SK-N-SH treated with all-trans-retinoic acid at 6 μM for 48 hours (cell line): ENCODE results near the gene ADAT3.

Experiments used
- ATAC-seq: fragments of 200-7000 bp; cut with Tn5 transposase; 3 replicates; pipeline ENCODE4 v1.9.1; 2020; ENCODE audit warnings: mild to moderate bottlenecking, moderate library complexity
- ESRRG ChIP-seq: fragments of 250-450 bp; sonication (Bioruptor Pico); IDR thresholded peaks from 2 replicates; pipeline ENCODE4 v1.6.1; 2021; ENCODE audit warnings: mild to moderate bottlenecking
- GLIS3 ChIP-seq: fragments of 250-450 bp; sonication (Bioruptor Pico); IDR thresholded peaks from 2 replicates; pipeline ENCODE4 v1.5.0; 2020; ENCODE audit warnings: mild to moderate bottlenecking, moderate library complexity
- ISL1 ChIP-seq: fragments of 250-450 bp; sonication (Bioruptor Pico); IDR thresholded peaks from 2 replicates; pipeline ENCODE4 v2.1.2; 2022; ENCODE audit warnings: mild to moderate bottlenecking, moderate library complexity
- OSR1 ChIP-seq: fragments of 250-450 bp; sonication (Bioruptor Pico); IDR thresholded peaks from 2 replicates; pipeline ENCODE4 v1.8.0; 2022; ENCODE audit warnings: moderate library complexity, mild to moderate bottlenecking, inconsistent platforms
- PPARA ChIP-seq: fragments of 250-450 bp; sonication (Bioruptor Pico); IDR thresholded peaks from 2 replicates; pipeline ENCODE4 v1.5.0; 2020; ENCODE audit warnings: mild to moderate bottlenecking, borderline replicate concordance
- RARB ChIP-seq: fragments of 250-450 bp; sonication (Bioruptor Pico); IDR thresholded peaks from 2 replicates; pipeline ENCODE4 v1.8.0; 2021; ENCODE audit warnings: mild to moderate bottlenecking, moderate library complexity
- SNAI2 ChIP-seq: fragments of 250-450 bp; sonication (Bioruptor Pico); IDR thresholded peaks from 2 replicates; pipeline ENCODE4 v1.5.0; 2020; ENCODE audit warnings: mild to moderate bottlenecking, moderate library complexity
- TCF4 ChIP-seq: fragments of 250-450 bp; sonication (Bioruptor Pico); IDR thresholded peaks from 2 replicates; pipeline ENCODE4 v1.8.0; 2021; ENCODE audit warnings: mild to moderate bottlenecking, moderate library complexity, borderline replicate concordance
- ZC3H10 ChIP-seq: fragments of 250-450 bp; sonication (Bioruptor Pico); IDR thresholded peaks from 2 replicates; pipeline ENCODE4 v1.5.1; 2021; ENCODE audit warnings: mild to moderate bottlenecking, moderate library complexity
- ZFP3 ChIP-seq: fragments of 250-450 bp; sonication (Bioruptor Pico); IDR thresholded peaks from 2 replicates; pipeline ENCODE4 v1.5.0; 2020; ENCODE audit warnings: mild to moderate bottlenecking, moderate library complexity
- ZFP30 ChIP-seq: fragments of 450-650 bp; formaldehyde crosslinking; IDR thresholded peaks from 2 replicates; pipeline ENCODE4 v1.5.0; 2022; ENCODE audit warnings: mild to moderate bottlenecking, moderate library complexity
- ZNF565 ChIP-seq: fragments of 450-650 bp; formaldehyde crosslinking; conservative IDR thresholded peaks from 2 replicates; pipeline ENCODE4 v1.5.0; 2020; ENCODE audit warnings: low read depth, mild to moderate bottlenecking, moderate library complexity
- ZNF70 ChIP-seq: fragments of 450-650 bp; formaldehyde crosslinking; IDR thresholded peaks from 2 replicates; pipeline ENCODE4 v1.5.0; 2020; ENCODE audit warnings: mild to moderate bottlenecking, moderate library complexity
- TF ChIP-seq, protein P1 (sequence below): fragments of 250-450 bp; sonication (Bioruptor Pico); IDR thresholded peaks from 2 replicates; pipeline ENCODE4 v1.8.0; 2020; ENCODE audit warnings: mild to moderate bottlenecking, moderate library complexity, borderline replicate concordance
- TF ChIP-seq, protein P2 (sequence below): fragments of 250-450 bp; sonication (Bioruptor Pico); IDR thresholded peaks from 2 replicates; pipeline ENCODE4 v1.5.0; 2020; ENCODE audit warnings: mild to moderate bottlenecking, moderate library complexity
- TF ChIP-seq, protein P3 (sequence below): fragments of 250-450 bp; sonication (Bioruptor Pico); IDR thresholded peaks from 2 replicates; pipeline ENCODE4 v1.5.1; 2021; ENCODE audit warnings: mild to moderate bottlenecking, moderate library complexity
- TF ChIP-seq, protein P4 (sequence below): fragments of 250-450 bp; sonication (Bioruptor Pico); IDR thresholded peaks from 2 replicates; pipeline ENCODE4 v1.5.1; 2020; ENCODE audit warnings: low read depth, mild to moderate bottlenecking, moderate library complexity

The ADAT3 gene

DNA sequence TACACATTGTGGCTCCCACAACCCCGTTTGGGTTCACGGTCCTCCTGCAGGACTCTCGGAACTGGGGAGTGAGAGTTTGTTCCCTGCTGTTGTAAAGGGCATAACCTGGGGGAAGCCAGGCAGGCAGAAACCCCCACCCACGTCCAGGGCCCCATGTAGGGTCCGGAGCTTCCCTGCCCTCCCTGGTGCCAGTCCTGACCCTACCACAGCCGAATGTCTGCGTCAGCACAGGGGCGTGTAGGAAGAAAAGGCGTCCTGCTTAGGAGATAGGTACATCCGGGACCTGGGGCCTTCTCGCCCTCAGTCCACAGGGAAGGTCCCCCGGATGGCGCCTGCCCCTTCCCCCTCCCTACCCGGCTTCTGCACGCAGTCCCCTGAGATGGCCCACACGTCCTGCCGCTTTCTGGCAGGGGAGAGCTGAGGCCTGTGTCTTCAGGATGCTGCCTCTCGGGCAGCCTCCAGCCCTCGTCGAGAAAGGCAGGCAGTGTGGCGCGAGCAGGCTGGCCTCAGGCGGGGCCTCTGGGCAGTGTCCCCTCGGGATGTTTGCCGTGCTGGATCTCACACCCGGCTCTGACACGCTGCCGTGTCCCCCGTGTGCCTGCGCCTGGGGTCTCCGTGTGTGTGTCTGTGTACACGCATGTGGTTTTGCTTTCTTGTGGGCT lies 54.9 kb downstream of the ADAT3 start:
- ATAC-seq, result no peak

DNA sequence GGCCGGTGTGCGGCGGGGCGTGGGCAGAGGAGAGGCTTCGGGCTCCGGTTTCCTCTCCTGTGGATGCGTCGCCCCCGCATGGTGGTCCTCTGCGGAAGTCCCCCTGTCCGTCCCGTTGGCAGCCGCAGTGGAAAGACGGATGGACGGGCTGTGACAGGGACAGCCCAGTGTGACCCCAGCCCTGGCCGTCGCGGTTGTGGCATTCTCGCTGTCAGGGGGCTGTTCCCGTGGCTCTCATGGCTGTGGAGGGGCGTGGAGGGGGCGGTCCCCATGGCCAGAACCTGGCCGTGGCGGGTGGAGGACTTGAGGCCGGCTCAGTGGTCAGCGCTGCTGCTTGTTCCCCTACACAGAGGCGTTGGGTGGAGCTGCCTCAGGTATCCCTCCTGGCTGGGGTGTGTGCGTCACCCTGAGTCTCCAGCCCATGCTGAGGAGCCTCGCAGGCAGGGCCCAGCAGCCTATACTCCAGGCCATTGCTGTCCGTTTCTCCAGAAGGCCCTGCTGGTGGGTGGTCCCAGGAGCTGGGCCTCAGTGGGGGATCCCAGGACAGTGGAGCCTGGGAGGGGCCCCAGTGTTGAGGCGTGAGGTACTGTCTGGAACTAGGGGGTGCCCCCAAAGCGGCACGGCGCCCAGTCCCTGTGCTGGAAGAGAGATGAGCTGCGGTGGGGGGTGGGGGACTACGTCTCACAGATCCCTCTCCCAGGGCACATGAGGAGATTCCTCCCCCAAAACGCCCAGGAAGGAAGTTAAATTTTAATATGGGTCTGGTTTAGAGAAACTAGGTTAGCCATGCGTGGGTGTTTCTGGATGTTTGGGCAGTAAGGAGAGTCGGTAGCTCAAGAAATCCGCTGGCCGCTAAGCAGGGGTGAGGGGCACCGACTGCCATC lies 56.0 kb downstream of the ADAT3 start:
- ATAC-seq, result no peak
- TF ChIP-seq, protein P1, sequence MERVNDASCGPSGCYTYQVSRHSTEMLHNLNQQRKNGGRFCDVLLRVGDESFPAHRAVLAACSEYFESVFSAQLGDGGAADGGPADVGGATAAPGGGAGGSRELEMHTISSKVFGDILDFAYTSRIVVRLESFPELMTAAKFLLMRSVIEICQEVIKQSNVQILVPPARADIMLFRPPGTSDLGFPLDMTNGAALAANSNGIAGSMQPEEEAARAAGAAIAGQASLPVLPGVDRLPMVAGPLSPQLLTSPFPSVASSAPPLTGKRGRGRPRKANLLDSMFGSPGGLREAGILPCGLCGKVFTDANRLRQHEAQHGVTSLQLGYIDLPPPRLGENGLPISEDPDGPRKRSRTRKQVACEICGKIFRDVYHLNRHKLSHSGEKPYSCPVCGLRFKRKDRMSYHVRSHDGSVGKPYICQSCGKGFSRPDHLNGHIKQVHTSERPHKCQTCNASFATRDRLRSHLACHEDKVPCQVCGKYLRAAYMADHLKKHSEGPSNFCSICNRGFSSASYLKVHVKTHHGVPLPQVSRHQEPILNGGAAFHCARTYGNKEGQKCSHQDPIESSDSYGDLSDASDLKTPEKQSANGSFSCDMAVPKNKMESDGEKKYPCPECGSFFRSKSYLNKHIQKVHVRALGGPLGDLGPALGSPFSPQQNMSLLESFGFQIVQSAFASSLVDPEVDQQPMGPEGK, result no peak
- TF ChIP-seq, protein P2, sequence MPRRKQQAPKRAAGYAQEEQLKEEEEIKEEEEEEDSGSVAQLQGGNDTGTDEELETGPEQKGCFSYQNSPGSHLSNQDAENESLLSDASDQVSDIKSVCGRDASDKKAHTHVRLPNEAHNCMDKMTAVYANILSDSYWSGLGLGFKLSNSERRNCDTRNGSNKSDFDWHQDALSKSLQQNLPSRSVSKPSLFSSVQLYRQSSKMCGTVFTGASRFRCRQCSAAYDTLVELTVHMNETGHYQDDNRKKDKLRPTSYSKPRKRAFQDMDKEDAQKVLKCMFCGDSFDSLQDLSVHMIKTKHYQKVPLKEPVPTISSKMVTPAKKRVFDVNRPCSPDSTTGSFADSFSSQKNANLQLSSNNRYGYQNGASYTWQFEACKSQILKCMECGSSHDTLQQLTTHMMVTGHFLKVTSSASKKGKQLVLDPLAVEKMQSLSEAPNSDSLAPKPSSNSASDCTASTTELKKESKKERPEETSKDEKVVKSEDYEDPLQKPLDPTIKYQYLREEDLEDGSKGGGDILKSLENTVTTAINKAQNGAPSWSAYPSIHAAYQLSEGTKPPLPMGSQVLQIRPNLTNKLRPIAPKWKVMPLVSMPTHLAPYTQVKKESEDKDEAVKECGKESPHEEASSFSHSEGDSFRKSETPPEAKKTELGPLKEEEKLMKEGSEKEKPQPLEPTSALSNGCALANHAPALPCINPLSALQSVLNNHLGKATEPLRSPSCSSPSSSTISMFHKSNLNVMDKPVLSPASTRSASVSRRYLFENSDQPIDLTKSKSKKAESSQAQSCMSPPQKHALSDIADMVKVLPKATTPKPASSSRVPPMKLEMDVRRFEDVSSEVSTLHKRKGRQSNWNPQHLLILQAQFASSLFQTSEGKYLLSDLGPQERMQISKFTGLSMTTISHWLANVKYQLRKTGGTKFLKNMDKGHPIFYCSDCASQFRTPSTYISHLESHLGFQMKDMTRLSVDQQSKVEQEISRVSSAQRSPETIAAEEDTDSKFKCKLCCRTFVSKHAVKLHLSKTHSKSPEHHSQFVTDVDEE (CRISPR knock-in tag), result no peak
- no peak for TF ChIP-seq ESRRG
- TF ChIP-seq, all 23 proteins: peak for 0

More for the DNA sequence above, 54.9 kb downstream of the ADAT3 start:
- no peak for TF ChIP-seq PPARA
- TF ChIP-seq ZNF70 (CRISPR knock-in tag), result no peak
- no peak for TF ChIP-seq ZFP30 (CRISPR knock-in tag)
- TF ChIP-seq, protein P3, sequence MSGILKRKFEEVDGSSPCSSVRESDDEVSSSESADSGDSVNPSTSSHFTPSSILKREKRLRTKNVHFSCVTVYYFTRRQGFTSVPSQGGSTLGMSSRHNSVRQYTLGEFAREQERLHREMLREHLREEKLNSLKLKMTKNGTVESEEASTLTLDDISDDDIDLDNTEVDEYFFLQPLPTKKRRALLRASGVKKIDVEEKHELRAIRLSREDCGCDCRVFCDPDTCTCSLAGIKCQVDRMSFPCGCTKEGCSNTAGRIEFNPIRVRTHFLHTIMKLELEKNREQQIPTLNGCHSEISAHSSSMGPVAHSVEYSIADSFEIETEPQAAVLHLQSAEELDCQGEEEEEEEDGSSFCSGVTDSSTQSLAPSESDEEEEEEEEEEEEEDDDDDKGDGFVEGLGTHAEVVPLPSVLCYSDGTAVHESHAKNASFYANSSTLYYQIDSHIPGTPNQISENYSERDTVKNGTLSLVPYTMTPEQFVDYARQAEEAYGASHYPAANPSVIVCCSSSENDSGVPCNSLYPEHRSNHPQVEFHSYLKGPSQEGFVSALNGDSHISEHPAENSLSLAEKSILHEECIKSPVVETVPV (CRISPR knock-in tag), result no peak
- no peak for TF ChIP-seq RARB (CRISPR knock-in tag)
- TF ChIP-seq ZC3H10 (CRISPR knock-in tag), result no peak
- TF ChIP-seq SNAI2, result no peak
- TF ChIP-seq, protein P2 (CRISPR knock-in tag), result no peak
- TF ChIP-seq, protein P4, sequence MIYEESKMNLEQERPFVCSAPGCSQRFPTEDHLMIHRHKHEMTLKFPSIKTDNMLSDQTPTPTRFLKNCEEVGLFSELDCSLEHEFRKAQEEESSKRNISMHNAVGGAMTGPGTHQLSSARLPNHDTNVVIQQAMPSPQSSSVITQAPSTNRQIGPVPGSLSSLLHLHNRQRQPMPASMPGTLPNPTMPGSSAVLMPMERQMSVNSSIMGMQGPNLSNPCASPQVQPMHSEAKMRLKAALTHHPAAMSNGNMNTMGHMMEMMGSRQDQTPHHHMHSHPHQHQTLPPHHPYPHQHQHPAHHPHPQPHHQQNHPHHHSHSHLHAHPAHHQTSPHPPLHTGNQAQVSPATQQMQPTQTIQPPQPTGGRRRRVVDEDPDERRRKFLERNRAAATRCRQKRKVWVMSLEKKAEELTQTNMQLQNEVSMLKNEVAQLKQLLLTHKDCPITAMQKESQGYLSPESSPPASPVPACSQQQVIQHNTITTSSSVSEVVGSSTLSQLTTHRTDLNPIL, result no peak
- TF ChIP-seq, protein P1, result no peak
- TF ChIP-seq ISL1 (CRISPR knock-in tag), result no peak
- no peak for TF ChIP-seq TCF4 (CRISPR knock-in tag)
- TF ChIP-seq ZNF565 (CRISPR knock-in tag), result no peak
- no peak for TF ChIP-seq ZFP3 (CRISPR knock-in tag)
- no peak for TF ChIP-seq OSR1 (CRISPR knock-in tag)
- TF ChIP-seq GLIS3, result no peak
- TF ChIP-seq ESRRG, result no peak
